ENCODE results near the gene RTL1. TPM values are rescaled to one million over a fixed set of nuclear protein-coding genes. Genes with fewer than 3 reads are reported as not detected.

RTL1 gene
- total RNA-seq, 2 donors from 2014 or later, result not detected

- Mint-ChIP-seq H3K27ac (no peak overlapping the region), H3K27me3 (ENCODE audit: low read depth) (no peaks in the 10 kb centered on the region), H3K4me1 (ENCODE audit: low read depth) (no peaks in the 10 kb centered on the region), H3K4me3 (no peak overlapping the region), H3K36me3 (ENCODE audit: insufficient read depth in 2 of 2) (no peaks in the 10 kb centered on the region), H3K9me3 (no peaks in the 10 kb centered on the region)
- DNase-seq (no peak), ATAC-seq (replicated peaks in 1 of 2) (no peak)
Measured at GRCh38 chr14:100851946-100852620, 51.4 kb downstream of the RTL1 start.

- Mint-ChIP-seq H3K27ac (no peak overlapping the region), H3K27me3 (ENCODE audit: low read depth) (no peaks in the 10 kb centered on the region), H3K9me3 (no peaks in the 10 kb centered on the region), H3K4me3 (no peak overlapping the region), H3K4me1 (ENCODE audit: low read depth) (no peaks in the 10 kb centered on the region), H3K36me3 (ENCODE audit: insufficient read depth in 2 of 2) (no peaks in the 10 kb centered on the region)
- DNase-seq, result no peak
- ATAC-seq (replicated peaks in 1 of 2), result no peak
Measured at GRCh38 chr14:100851586-100851916, 52.0 kb downstream of the RTL1 start.

- H3K36me3 Mint-ChIP-seq (ENCODE audit: insufficient read depth in 2 of 2), result no peaks in the 10 kb centered on the region
- no peak overlapping the region for H3K4me3 Mint-ChIP-seq
- peak; percentile 83 to 89 for DNase-seq
- ATAC-seq (replicated peaks in 1 of 2), result peak; percentile 87 to 88
- H3K27me3 Mint-ChIP-seq (ENCODE audit: low read depth), result no peaks in the 10 kb centered on the region
- H3K4me1 Mint-ChIP-seq (ENCODE audit: low read depth), result no peaks in the 10 kb centered on the region
- H3K9me3 Mint-ChIP-seq, result no peaks in the 10 kb centered on the region
- H3K27ac Mint-ChIP-seq, result no peak overlapping the region
Measured at GRCh38 chr14:100850841-100851585, 52.5 kb downstream of the RTL1 start.

GRCh38 chr14:100849115-100849781 lies 54.3 kb downstream of the RTL1 start:
- no peak overlapping the region for H3K4me3 Mint-ChIP-seq
- DNase-seq (no peak), ATAC-seq (replicated peaks in 1 of 2) (peak in 1 of 2 donors; percentile 37)
- no peaks in the 10 kb centered on the region for H3K36me3 Mint-ChIP-seq (ENCODE audit: insufficient read depth in 2 of 2)
- no peak overlapping the region for H3K27ac Mint-ChIP-seq
- no peaks in the 10 kb centered on the region for H3K27me3 Mint-ChIP-seq (ENCODE audit: low read depth)
- H3K9me3 Mint-ChIP-seq, result no peaks in the 10 kb centered on the region
- peaks cover 3% of the 10 kb centered on the region for H3K4me1 Mint-ChIP-seq (ENCODE audit: low read depth)

- ATAC-seq (replicated peaks in 1 of 2) (no peak), DNase-seq (no peak)
- peaks cover 4% of the 10 kb centered on the region for H3K4me1 Mint-ChIP-seq (ENCODE audit: low read depth)
- no peak overlapping the region for H3K4me3 Mint-ChIP-seq
- H3K27me3 Mint-ChIP-seq (ENCODE audit: low read depth), result no peaks in the 10 kb centered on the region
- no peaks in the 10 kb centered on the region for H3K9me3 Mint-ChIP-seq
- no peaks in the 10 kb centered on the region for H3K36me3 Mint-ChIP-seq (ENCODE audit: insufficient read depth in 2 of 2)
- no peak overlapping the region for H3K27ac Mint-ChIP-seq
Measured at GRCh38 chr14:100846309-100846859, 57.1 kb downstream of the RTL1 start.

- H3K27me3 Mint-ChIP-seq (ENCODE audit: low read depth), result no peaks in the 10 kb centered on the region
- H3K4me1 Mint-ChIP-seq (ENCODE audit: low read depth), result peaks cover 4% of the 10 kb centered on the region
- DNase-seq (no peak), ATAC-seq (replicated peaks in 1 of 2) (no peak)
- H3K4me3 Mint-ChIP-seq, result no peak overlapping the region
- H3K27ac Mint-ChIP-seq, result no peak overlapping the region
- H3K9me3 Mint-ChIP-seq, result no peaks in the 10 kb centered on the region
- no peaks in the 10 kb centered on the region for H3K36me3 Mint-ChIP-seq (ENCODE audit: insufficient read depth in 2 of 2)
Measured at GRCh38 chr14:100845341-100845740, 58.2 kb downstream of the RTL1 start.

GRCh38 chr14:100844846-100845245 lies 58.7 kb downstream of the RTL1 start:
- Mint-ChIP-seq H3K4me1 (ENCODE audit: low read depth) (peaks cover 4% of the 10 kb centered on the region), H3K27me3 (ENCODE audit: low read depth) (no peaks in the 10 kb centered on the region), H3K36me3 (ENCODE audit: insufficient read depth in 2 of 2) (no peaks in the 10 kb centered on the region), H3K27ac (no peak overlapping the region), H3K9me3 (no peaks in the 10 kb centered on the region), H3K4me3 (no peak overlapping the region)
- no peak for ATAC-seq (replicated peaks in 1 of 2)
- no peak for DNase-seq

- ATAC-seq (replicated peaks in 1 of 2), result no peak
- Mint-ChIP-seq H3K27me3 (ENCODE audit: low read depth) (no peaks in the 10 kb centered on the region), H3K36me3 (ENCODE audit: insufficient read depth in 2 of 2) (no peaks in the 10 kb centered on the region), H3K27ac (no peak overlapping the region), H3K4me3 (no peak overlapping the region), H3K9me3 (no peaks in the 10 kb centered on the region), H3K4me1 (ENCODE audit: low read depth) (peaks cover 4% of the 10 kb centered on the region)
- DNase-seq, result no peak
Measured at GRCh38 chr14:100844421-100844820, 59.1 kb downstream of the RTL1 start.

- H3K4me3 Mint-ChIP-seq, result no peak overlapping the region
- H3K9me3 Mint-ChIP-seq, result no peaks in the 10 kb centered on the region
- peak in 1 of 2 donors; percentile 7 for DNase-seq
- H3K4me1 Mint-ChIP-seq (ENCODE audit: low read depth), result peaks cover 4% of the 10 kb centered on the region
- H3K27ac Mint-ChIP-seq, result no peak overlapping the region
- no peaks in the 10 kb centered on the region for H3K36me3 Mint-ChIP-seq (ENCODE audit: insufficient read depth in 2 of 2)
- H3K27me3 Mint-ChIP-seq (ENCODE audit: low read depth), result no peaks in the 10 kb centered on the region
- peak; percentile 35 to 36 for ATAC-seq (replicated peaks in 1 of 2)
Measured at GRCh38 chr14:100844082-100844408, 59.5 kb downstream of the RTL1 start.

- ATAC-seq (replicated peaks in 1 of 2), result no peak
- Mint-ChIP-seq H3K9me3 (no peaks in the 10 kb centered on the region), H3K4me3 (no peak overlapping the region), H3K27me3 (ENCODE audit: low read depth) (no peaks in the 10 kb centered on the region), H3K4me1 (ENCODE audit: low read depth) (peaks cover 4% of the 10 kb centered on the region), H3K27ac (no peak overlapping the region), H3K36me3 (ENCODE audit: insufficient read depth in 2 of 2) (no peaks in the 10 kb centered on the region)
- no peak for DNase-seq
Measured at GRCh38 chr14:100842799-100843198, 60.7 kb downstream of the RTL1 start.

- no peak for ATAC-seq (replicated peaks in 1 of 2)
Measured at GRCh38 chr14:100841761-100842403, 61.6 kb downstream of the RTL1 start.

GRCh38 chr14:100841066-100841760 lies 62.3 kb downstream of the RTL1 start:
- peaks cover 4% of the 10 kb centered on the region for H3K4me1 Mint-ChIP-seq (ENCODE audit: low read depth)
- ATAC-seq (replicated peaks in 1 of 2) (no peak), DNase-seq (no peak)

More at GRCh38 chr14:100841761-100842403, 61.6 kb downstream of the RTL1 start:
- Mint-ChIP-seq H3K4me3 (no peak overlapping the region), H3K27me3 (ENCODE audit: low read depth) (no peaks in the 10 kb centered on the region), H3K9me3 (no peaks in the 10 kb centered on the region), H3K27ac (no peak overlapping the region), H3K4me1 (ENCODE audit: low read depth) (peaks cover 4% of the 10 kb centered on the region), H3K36me3 (ENCODE audit: insufficient read depth in 2 of 2) (no peaks in the 10 kb centered on the region)
- no peak for DNase-seq

More at GRCh38 chr14:100841066-100841760, 62.3 kb downstream of the RTL1 start:
- no peaks in the 10 kb centered on the region for H3K36me3 Mint-ChIP-seq (ENCODE audit: insufficient read depth in 2 of 2)
- no peak overlapping the region for H3K4me3 Mint-ChIP-seq
- H3K9me3 Mint-ChIP-seq, result no peaks in the 10 kb centered on the region
- H3K27ac Mint-ChIP-seq, result no peak overlapping the region
- H3K27me3 Mint-ChIP-seq (ENCODE audit: low read depth), result no peaks in the 10 kb centered on the region

All from activated T-cell treated with anti-CD3 and anti-CD28 coated beads, Interleukin-2, amount 50 U/mL, for 72 hours (primary cell).